HEK293T (cell line): ENCODE measurements around the gene CDC25B.

Source experiments
- BHLHE40 ChIP-seq: fragments of 450-650 bp; IDR thresholded peaks from 2 replicates; pipeline ENCODE4 v1.6.1; 2016; ENCODE audit warnings: mild to moderate bottlenecking, moderate library complexity, borderline replicate concordance
- FOXM1 ChIP-seq: fragments of 450-650 bp; IDR thresholded peaks from 2 replicates; pipeline ENCODE4 v1.6.1; 2017; ENCODE audit warnings: mild to moderate bottlenecking, borderline replicate concordance
- SUZ12 ChIP-seq: fragments of 450-650 bp; IDR thresholded peaks from 2 replicates; pipeline ENCODE4 v1.6.1; 2016; ENCODE audit warnings: mild to moderate bottlenecking
- ZNF384 ChIP-seq: fragments of 450-650 bp; IDR thresholded peaks from 2 replicates; pipeline ENCODE4 v1.6.1; 2016

GRCh38 chr20:3785240-3786125, 10.6 kb upstream of the CDC25B start:
- TF ChIP-seq BHLHE40, result no peak
- TF ChIP-seq SUZ12, result no peak
- no peak for TF ChIP-seq ZNF384
- TF ChIP-seq FOXM1, result no peak
